NOMO-1 treated with DMSO at 0.1 percent for 48 hours (cell line): Measurements from ENCODE around the gene MTAP.

Experiments
- DNase-seq: peaks from one replicate; lab custom pipeline; 2025; ENCODE audit not compliant: unreplicated experiment; lab: John Stamatoyannopoulos, UW

Gene MTAP

GRCh38 chr9:21802418-21803000 lies at the start of gene MTAP:
TSS of gene MTAP (plus strand) at chr9:21802636. CDS start at chr9:21802749, 113 bp downstream.
- DNase-seq = no peak

GRCh38 chr9:21753523-21753922 lies 48.9 kb upstream of the MTAP start:
- DNase-seq = no peak

- DNase-seq = no peak
These were observed 47.7 kb upstream of the MTAP start for GRCh38 chr9:21754741-21755140.

- no peak for DNase-seq
These were observed 43.9 kb upstream of the MTAP start for GRCh38 chr9:21758540-21758939.

DNA sequence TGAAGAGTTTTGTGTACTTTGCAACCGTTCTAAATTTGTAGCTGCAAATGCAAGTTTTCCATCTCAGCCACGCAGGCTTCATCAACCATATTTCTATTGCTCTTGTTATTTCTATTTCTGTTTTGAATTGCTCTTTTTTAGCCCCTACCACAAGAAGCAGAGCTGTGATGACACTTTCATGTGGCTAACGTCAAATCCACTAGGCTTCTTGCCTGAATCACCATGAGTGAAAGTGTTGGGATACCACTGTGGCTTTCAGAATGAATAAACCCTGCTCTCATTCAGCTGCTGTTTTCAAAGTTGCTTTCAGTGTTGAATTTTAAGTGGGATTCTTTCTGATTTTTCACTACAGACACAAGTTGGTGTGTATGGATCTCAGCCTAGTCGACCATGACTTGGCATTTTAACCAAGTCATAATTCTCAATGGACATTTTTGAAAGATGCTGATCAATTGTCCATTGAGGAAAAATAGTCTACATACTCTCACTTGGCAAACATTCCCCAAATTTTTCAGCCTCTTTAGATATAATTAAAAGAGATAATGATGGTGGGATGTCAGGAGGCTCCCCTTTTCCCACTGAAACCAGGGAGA lies 41.0 kb upstream of the MTAP start:
- DNase-seq = no peak

GRCh38 chr9:21762064-21762463 lies 40.4 kb upstream of the MTAP start:
- DNase-seq = no peak

GRCh38 chr9:21764846-21765245 lies 37.6 kb upstream of the MTAP start:
- no peak for DNase-seq

DNA sequence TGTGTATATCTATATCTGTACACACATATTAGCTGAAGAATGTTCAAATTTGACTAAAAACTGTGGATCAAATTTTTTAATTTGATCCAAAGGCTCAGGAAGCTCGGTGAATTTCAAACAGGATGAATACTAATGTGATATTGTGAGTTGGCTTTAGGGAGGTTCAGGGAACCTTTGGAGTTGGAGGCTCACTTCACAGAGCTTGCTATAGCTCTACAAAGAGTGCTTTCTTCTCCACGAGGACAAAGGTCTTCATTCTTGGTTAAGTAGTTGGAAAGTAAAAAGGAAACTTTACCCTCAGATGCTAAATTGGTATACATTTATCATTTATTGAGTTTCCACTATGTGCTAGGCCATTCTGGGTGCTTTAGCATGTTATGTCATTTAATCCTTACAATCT lies 36.3 kb upstream of the MTAP start:
- DNase-seq = no peak

- DNase-seq = no peak
These were observed 31.4 kb upstream of the MTAP start for GRCh38 chr9:21770871-21771560.

DNA sequence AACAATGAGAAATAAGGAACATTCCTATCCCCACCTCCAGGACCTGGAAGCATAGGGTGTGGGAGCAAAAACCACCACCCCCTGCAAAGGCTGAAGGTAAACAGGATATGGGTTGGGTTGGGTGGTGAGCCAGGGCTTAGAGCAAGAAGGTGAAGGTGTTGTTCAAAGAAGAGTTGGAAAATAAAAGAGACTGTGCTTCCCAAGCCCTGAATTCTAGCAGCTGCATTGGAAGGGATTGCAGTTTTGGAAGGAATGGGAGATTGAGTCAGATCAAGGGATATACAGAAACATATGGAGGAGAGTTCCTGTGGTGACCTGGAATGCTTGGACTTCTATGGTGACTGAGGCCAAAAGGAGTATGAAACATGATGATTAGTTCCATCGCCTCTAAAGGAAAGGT lies 24.7 kb upstream of the MTAP start:
- no peak for DNase-seq

GRCh38 chr9:21778304-21778703 lies 24.1 kb upstream of the MTAP start:
- no peak for DNase-seq

DNA sequence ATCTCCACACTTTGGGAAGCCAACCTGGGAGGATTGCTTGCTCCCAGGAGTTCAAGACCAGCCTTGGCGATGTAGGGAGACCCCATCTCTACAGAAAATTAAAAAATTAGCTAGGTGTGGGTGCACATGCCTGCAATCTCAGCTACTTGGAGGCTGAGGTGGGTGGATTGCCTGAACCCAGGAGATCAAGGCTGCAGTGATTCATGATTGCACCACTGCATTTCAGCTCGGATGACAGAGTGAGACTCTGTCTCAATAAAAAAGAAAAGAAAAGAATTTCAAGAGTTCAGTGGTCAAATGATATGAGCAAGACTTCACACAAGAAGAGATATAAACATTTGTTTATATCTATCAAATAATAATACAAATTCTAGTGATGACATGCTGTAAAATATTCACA lies 23.0 kb upstream of the MTAP start:
- no peak for DNase-seq

GRCh38 chr9:21781656-21782055 lies 20.8 kb upstream of the MTAP start:
- no peak for DNase-seq

DNA sequence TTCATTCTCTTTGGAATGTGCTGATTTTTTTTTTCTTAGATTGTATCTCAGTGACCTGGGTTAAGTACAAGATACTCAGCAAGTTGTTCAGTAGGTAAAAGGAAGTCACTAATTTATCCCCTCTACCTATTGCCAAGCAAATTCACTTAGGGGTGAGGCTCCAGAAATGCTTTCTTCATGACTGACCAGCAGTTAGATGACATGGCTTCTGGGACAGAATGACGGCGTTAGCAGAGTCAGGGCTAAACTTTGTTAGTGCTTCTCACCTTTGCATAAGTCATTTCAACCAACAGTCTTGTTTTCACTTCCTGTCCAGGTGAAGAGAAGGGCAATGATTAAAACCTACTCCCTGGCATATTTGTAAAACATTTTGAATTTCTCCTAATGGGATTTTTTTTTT lies 20.2 kb upstream of the MTAP start:
- DNase-seq = no peak

DNA sequence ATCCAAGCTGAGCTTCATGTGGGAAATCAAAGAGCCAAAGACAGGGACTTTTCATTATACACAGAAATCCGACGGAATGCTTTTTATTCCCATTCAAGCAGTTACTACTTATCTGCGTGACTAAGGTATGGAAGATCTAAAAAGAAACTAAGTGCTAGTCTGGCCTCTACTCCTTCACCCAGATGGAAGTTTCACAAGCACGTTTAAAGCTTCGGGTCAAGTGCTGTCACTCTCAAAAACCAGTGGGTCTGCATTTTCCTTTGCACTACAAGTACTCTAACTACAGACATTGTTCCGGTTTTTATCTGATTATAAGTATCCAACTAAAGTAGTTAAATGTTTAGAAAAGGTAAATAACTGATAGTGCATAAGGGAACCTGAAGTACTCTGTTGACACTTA lies 13.7 kb upstream of the MTAP start:
- no peak for DNase-seq

GRCh38 chr9:21789541-21790037 lies 12.8 kb upstream of the MTAP start:
- DNase-seq = no peak

- no peak for DNase-seq
These were observed 7.0 kb upstream of the MTAP start for GRCh38 chr9:21795483-21795882.

GRCh38 chr9:21796768-21797167 lies 5.7 kb upstream of the MTAP start:
- DNase-seq = no peak

DNA sequence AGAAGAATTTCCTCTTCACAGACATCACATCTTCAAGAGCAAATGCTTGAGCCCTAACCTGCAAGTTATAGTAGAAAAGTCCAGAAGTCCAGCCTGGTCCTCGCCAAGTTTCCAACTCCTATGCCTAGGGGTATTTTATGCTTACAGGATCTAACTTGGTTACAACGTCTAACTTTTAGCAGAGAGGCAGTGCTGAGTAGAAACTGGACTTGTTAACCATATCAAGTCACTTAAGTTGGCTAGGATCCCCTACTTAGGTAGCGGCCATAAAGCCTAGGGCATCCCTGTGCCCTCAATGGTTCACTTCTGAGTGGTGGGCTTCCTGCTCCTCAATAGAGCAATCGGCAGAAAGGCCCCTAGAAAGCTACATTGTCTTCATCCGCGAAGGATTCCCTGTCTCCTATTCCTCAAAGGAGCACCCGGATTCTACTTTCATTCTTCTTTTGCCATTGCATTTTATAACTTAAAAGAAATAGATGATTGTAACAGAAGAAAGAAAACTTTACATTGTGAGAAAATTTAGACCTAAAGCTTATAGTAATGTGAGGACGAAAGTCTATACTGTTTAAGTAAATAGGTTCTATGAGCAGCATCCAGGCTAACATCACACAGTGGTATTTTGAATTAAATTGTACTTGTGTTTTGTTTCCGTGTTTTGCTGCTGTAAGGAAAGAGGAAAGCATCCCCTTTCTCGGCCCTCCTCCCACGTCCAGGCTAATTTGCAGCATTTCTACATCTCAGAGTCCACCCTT lies 1.3 kb upstream of the MTAP start:
- DNase-seq = no peak

- no peak for DNase-seq
These were observed 586 bp upstream of the MTAP start for GRCh38 chr9:21801683-21802417.

GRCh38 chr9:21803649-21804048 lies 1.2 kb downstream of the MTAP start:
- no peak for DNase-seq
